B cell (primary cell): Measurements from ENCODE around the gene TRDN.

ENCODE experiments used
- CTCF ChIP-seq: fragments of 200-600 bp; IDR thresholded peaks from one replicate; pipeline ENCODE4 v1.8.0; 2022; ENCODE audit warnings: antibody characterized with exemption, mild to moderate bottlenecking
- EZH2 ChIP-seq: IDR thresholded peaks from 2 replicates; pipeline ENCODE4 v1.6.1; 2012; ENCODE audit warnings: borderline replicate concordance, low read depth, mild to moderate bottlenecking, moderate library complexity, low read length; ENCODE audit not compliant: insufficient read depth, poor library complexity, severe bottlenecking

- TF ChIP-seq CTCF (no peak), EZH2 (no peak)
Observed at GRCh38 chr6:123182998-123183397, 453.8 kb downstream of the TRDN start.
